Nephron progenitor cell (in vitro differentiated cells): Measurements from ENCODE around the gene RSU1.

Source experiments
- DNase-seq: peaks from one replicate; pipeline ENCODE4 v3.0.0; 2021
- H3K27ac Mint-ChIP-seq: 2 replicates; pipeline ENCODE4 v1.8.0; 2021; ENCODE audit warnings: mild to moderate bottlenecking, moderate library complexity, mixed read lengths
- H3K27me3 Mint-ChIP-seq: 2 replicates; pipeline ENCODE4 v1.8.0; 2021; ENCODE audit warnings: mild to moderate bottlenecking, low read depth, mixed read lengths; ENCODE audit not compliant: poor library complexity
- H3K36me3 Mint-ChIP-seq: 2 replicates; pipeline ENCODE4 v1.8.0; 2021; ENCODE audit warnings: low read depth, mixed read lengths
- H3K4me1 Mint-ChIP-seq: 2 replicates; pipeline ENCODE4 v1.8.0; 2021; ENCODE audit warnings: mixed read lengths
- H3K4me3 Mint-ChIP-seq: 2 replicates; pipeline ENCODE4 v1.8.0; 2021; ENCODE audit warnings: mild to moderate bottlenecking, moderate library complexity, mixed read lengths
- H3K9me3 Mint-ChIP-seq: 2 replicates; pipeline ENCODE4 v1.8.0; 2021; ENCODE audit warnings: mild to moderate bottlenecking, moderate library complexity, mixed read lengths
- CTCF ChIP-seq: fragments of 200-600 bp; sonication (generic); IDR thresholded peaks from 2 replicates; pipeline ENCODE4 v1.5.0; 2021; ENCODE audit warnings: antibody characterized with exemption

RSU1 gene

DNA sequence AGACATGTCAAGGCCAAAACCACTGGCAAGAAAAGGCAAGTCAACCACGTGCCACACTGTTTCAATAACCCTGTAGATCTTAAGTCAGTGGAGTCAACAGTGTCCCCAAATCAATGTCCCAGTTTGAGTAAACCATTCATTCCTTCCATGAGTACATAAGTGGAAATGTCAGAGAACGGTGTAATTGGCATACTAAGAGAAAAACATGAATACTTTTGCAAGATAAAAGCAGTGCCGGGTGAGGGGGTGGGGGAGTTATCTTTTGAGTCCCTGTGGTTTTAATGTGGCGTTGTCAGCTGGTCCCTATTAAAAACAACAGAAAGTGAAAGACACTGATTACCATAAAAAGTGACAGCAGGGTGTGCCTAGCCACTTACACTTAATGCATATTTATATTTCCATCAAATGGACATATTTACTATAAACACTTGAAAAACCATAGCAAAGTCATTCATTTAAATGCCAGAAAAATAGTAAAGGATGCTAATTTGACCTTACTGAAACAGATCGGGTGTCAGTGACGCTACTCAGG lies 37.8 kb downstream of the RSU1 start:
- peaks cover 56% of the 10 kb centered on the region for H3K4me1 Mint-ChIP-seq
- peaks cover 10% of the 10 kb centered on the region for H3K36me3 Mint-ChIP-seq
- H3K4me3 Mint-ChIP-seq = no peak overlapping the region
- DNase-seq = no peak
- no peaks in the 10 kb centered on the region for H3K27me3 Mint-ChIP-seq
- peaks cover 5% of the 10 kb centered on the region for H3K9me3 Mint-ChIP-seq
- no peak for TF ChIP-seq CTCF
- peak overlapping the region; percentile 75 for H3K27ac Mint-ChIP-seq

DNA sequence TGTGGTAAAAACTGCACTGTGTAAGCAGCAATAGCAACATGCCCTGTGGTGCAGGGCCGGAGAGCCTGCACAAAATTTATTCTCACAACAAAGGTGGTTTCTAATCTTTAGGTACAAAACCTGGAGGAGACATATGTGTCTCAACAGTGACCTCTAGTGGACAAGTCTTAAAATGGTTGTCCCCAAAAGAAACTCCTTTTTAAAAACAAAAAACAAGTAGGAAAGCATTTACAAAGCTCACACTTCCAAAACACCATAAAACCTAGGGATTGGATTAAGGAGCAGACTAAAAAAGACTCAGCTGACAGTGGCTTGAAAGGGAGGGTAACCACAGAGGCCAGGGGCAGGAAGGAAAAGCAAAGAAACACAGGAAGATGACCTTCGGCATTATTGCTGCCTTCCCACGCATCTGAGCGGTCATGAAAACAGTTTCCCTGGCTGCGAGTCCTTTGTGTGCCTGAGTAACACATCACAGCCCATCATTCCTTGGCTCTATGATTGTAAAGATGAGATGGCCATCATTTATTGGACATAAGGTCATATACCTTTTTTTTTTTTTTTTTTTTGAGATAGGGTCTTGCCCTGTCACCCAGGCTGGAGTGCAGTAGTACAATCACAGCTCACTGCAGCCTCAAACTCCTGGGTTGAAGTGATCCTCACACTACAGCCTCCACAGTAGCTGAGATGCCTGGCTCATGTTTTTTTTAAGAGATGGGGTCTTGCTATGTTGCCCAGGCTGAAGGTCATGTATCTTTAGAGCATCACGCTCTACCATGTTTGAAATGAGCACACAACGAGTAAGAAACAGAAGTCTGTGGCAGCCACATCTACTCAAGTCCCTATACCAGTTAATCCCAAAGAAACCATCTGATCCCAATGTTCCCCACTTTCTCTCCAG lies 39.5 kb downstream of the RSU1 start:
- no peak overlapping the region for H3K4me3 Mint-ChIP-seq
- no peak for DNase-seq
- H3K27ac Mint-ChIP-seq = peak overlapping the region; percentile 97

GRCh38 chr10:16776896-16777295 lies 40.3 kb downstream of the RSU1 start:
- DNase-seq = no peak
- H3K36me3 Mint-ChIP-seq = no peaks in the 10 kb centered on the region
- no peak overlapping the region for H3K4me3 Mint-ChIP-seq
- peak overlapping the region; percentile 97 for H3K27ac Mint-ChIP-seq
- TF ChIP-seq CTCF = no peak
- H3K4me1 Mint-ChIP-seq = peaks cover 69% of the 10 kb centered on the region
- no peaks in the 10 kb centered on the region for H3K27me3 Mint-ChIP-seq
- H3K9me3 Mint-ChIP-seq = no peaks in the 10 kb centered on the region

More for the DNA sequence above, 39.5 kb downstream of the RSU1 start:
- TF ChIP-seq CTCF = peak; percentile 84
- H3K36me3 Mint-ChIP-seq = no peaks in the 10 kb centered on the region
- H3K4me1 Mint-ChIP-seq = peaks cover 68% of the 10 kb centered on the region
- H3K9me3 Mint-ChIP-seq = no peaks in the 10 kb centered on the region
- no peaks in the 10 kb centered on the region for H3K27me3 Mint-ChIP-seq

- DNase-seq = no peak
- Mint-ChIP-seq H3K27me3 (no peaks in the 10 kb centered on the region), H3K36me3 (no peaks in the 10 kb centered on the region), H3K4me1 (peaks cover 46% of the 10 kb centered on the region), H3K9me3 (no peaks in the 10 kb centered on the region), H3K27ac (peak overlapping the region; percentile 71), H3K4me3 (no peak overlapping the region)
- no peak for TF ChIP-seq CTCF
Observed at GRCh38 chr10:16773334-16773733, 43.9 kb downstream of the RSU1 start.

DNA sequence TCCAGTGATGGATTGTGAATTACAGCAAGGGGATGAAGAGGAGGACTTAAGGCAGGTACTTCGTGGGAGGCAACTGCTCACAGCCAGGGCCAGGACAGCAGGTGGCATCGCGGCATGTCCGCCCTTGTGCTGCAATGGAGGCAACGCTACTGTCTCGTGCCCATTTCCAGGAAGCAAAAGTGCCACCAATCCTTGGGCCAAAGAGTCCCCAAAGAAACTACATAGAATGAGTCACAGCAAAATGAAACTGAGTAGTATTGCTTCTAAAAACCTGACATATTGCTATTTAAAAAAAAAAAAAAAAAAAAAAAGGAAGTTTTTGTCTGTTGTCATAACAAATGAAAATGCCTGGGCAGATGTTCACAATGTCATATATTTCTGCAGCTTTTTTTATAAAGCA lies 46.6 kb downstream of the RSU1 start:
- TF ChIP-seq CTCF = no peak
- no peaks in the 10 kb centered on the region for H3K27me3 Mint-ChIP-seq
- H3K4me1 Mint-ChIP-seq = peaks cover 39% of the 10 kb centered on the region
- DNase-seq = no peak
- no peak overlapping the region for H3K4me3 Mint-ChIP-seq
- no peaks in the 10 kb centered on the region for H3K36me3 Mint-ChIP-seq
- H3K9me3 Mint-ChIP-seq = no peaks in the 10 kb centered on the region
- no peak overlapping the region for H3K27ac Mint-ChIP-seq
